Smooth muscle cell of the coronary artery (primary cell): ENCODE results near the gene YAE1. TPM values are rescaled to one million over a fixed set of nuclear protein-coding genes. Genes with fewer than 3 reads are reported as not detected.

Source experiments
- total RNA-seq: library from RNA; depleted of rRNA; stranded (reverse); fragments of >200 nt; gene quantifications from 2 replicates; pipeline ENCODE4 v1.2.3, GENCODE V29; 2014; ENCODE audit warnings: low replicate concordance

YAE1 gene
- 32.2 and 72.5 TPM in 2 replicates for total RNA-seq

GRCh38 chr7:39566023-39566921 is at the start of gene YAE1:
Gene YAE1 (plus strand): TSS chr7:39566404. CDS start chr7:39566419, 15 bp downstream.

Other genes starting within 250 kb of the YAE1 start
- 65.2 and 133 TPM in 2 replicates for gene RALA, start 57.2 kb downstream of the YAE1 start, total RNA-seq